GM19468 (cell line): ENCODE measurements around the gene ZC3H18.
A peak's percentile ranks its signal among the peaks of the same experiment; 100 is the strongest.
"Not testable (repeated sequence)": the region's sequence is repeated elsewhere in the genome, so short reads cannot be mapped to it uniquely, and the experiment has no call there.

Experiments used
- ATAC-seq: cut with Tn5 transposase; IDR thresholded peaks from one replicate; pipeline ENCODE4 v1.9.1; 2021; ENCODE audit warnings: mild to moderate bottlenecking, moderate library complexity, moderate number of reproducible peaks; ENCODE audit not compliant: unreplicated experiment; ENCODE audit errors: extremely low read depth

The ZC3H18 gene

GRCh38 chr16:88662843-88663606 is 92.8 kb downstream of the ZC3H18 start, which contains the start of gene MVD:
MVD (minus strand) TSS chr16:88663091; CDS start chr16:88663080, 11 bp downstream.
- peak; percentile 94 for ATAC-seq

- ATAC-seq: no peak
Measured at GRCh38 chr16:88665148-88665547, 94.9 kb downstream of the ZC3H18 start.

- no peak for ATAC-seq
Measured at GRCh38 chr16:88665570-88665969, 95.4 kb downstream of the ZC3H18 start.

- no peak for ATAC-seq
Measured at GRCh38 chr16:88667461-88667860, 97.3 kb downstream of the ZC3H18 start.

- ATAC-seq: not testable (repeated sequence)
Measured at GRCh38 chr16:88669493-88669892, 99.3 kb downstream of the ZC3H18 start.

GRCh38 chr16:88669980-88670379 is 99.8 kb downstream of the ZC3H18 start:
- ATAC-seq: no peak

- ATAC-seq: no peak
Measured at GRCh38 chr16:88671806-88672205, 101.6 kb downstream of the ZC3H18 start.

- ATAC-seq: no peak
Measured at GRCh38 chr16:88672776-88673175, 102.6 kb downstream of the ZC3H18 start.

- ATAC-seq: no peak
Measured at GRCh38 chr16:88673716-88674379, 103.6 kb downstream of the ZC3H18 start.

- no peak for ATAC-seq
Measured at GRCh38 chr16:88676502-88677242, 106.5 kb downstream of the ZC3H18 start.

GRCh38 chr16:88677721-88678120 is 107.5 kb downstream of the ZC3H18 start:
- no peak for ATAC-seq

GRCh38 chr16:88678224-88678979 is 108.2 kb downstream of the ZC3H18 start:
- ATAC-seq: no peak

- ATAC-seq: no peak
Measured at GRCh38 chr16:88680554-88681083, 110.4 kb downstream of the ZC3H18 start.

GRCh38 chr16:88681084-88681680 is 111.0 kb downstream of the ZC3H18 start:
- ATAC-seq: no peak
